Ovary (tissue), 9 donors: ENCODE measurements around the gene CACNA1A. TPM values are rescaled to one million over a fixed set of nuclear protein-coding genes. Genes with fewer than 3 reads are reported as not detected.

Experiments used
- DNase-seq, 5 donors: peaks; one replicate each; pipeline ENCODE4 v3.0.0-alpha.2; 2019 to 2020
- H3K27ac ChIP-seq, 2 donors: fragments of 200-600 bp; one replicate each; pipeline versions ENCODE4 v1.5.1 to v1.8.0; 2019 to 2022
- H3K27me3 ChIP-seq: fragments of 200-600 bp; one replicate; pipeline ENCODE4 v1.8.0; 2022
- H3K36me3 ChIP-seq: fragments of 200-600 bp; sonication (generic); one replicate; pipeline ENCODE4 v1.5.1; 2019
- H3K4me1 ChIP-seq: one replicate; pipeline ENCODE4 v1.8.1; 2013; ENCODE audit warnings: mild to moderate bottlenecking, moderate library complexity; ENCODE audit not compliant: insufficient read depth
- H3K4me3 ChIP-seq: fragments of 200-600 bp; sonication (generic); one replicate; pipeline ENCODE4 v1.5.1; 2017
- H3K9me3 ChIP-seq, 2 donors: fragments of 200-600 bp in 1 of 2; sonication (generic) in 1 of 2; one replicate each; pipeline versions ENCODE4 v1.5.1 to v1.8.1; 2013 to 2019; ENCODE audit warnings: mild to moderate bottlenecking in 1 of 2, moderate library complexity in 1 of 2
- CTCF ChIP-seq, 3 donors: fragments of 450-650 bp in 2 of 3; fragments of 200-600 bp in 1 of 3; IDR thresholded peaks; one replicate each; pipeline versions ENCODE4 v1.5.1 to v1.8.0; 2016 to 2022; ENCODE audit warnings: antibody characterized with exemption in 3 of 3, mild to moderate bottlenecking in 1 of 3
- EP300 ChIP-seq: sonication (generic); formaldehyde crosslinking; IDR thresholded peaks from one replicate; pipeline ENCODE4 v1.6.1; 2017; ENCODE audit warnings: antibody characterized with exemption
- POLR2A ChIP-seq: fragments of 450-650 bp; IDR thresholded peaks from one replicate; pipeline ENCODE4 v1.6.1; 2017; ENCODE audit warnings: antibody characterized with exemption, mild to moderate bottlenecking, moderate library complexity
- WGBS, 3 donors: extraction: QIAGEN DNeasy Blood & Tissue Kit in 1 of 3; methylation state at CpG; one replicate each; pipeline versions ENCODE4 v1.1.5 to v1.1.7; 2013 to 2017; 5-methylcytosine and 5-hydroxymethylcytosine counted together
- intact Hi-C, 4 donors: fragments of 100-400 bp; cut with DNase I; formaldehyde crosslinking; loops; one replicate each; pipeline versions ENCODE4 v1.11.0 to v1.15.1; 2022 to 2023
- polyA plus RNA-seq, 2 donors: library from polyadenylated mRNA; stranded (reverse); fragments of 200-250 nt in 1 of 2; fragments of 350-450 nt in 1 of 2; fragmentation: Illumina TruSeq in 1 of 2; extraction: RNeasy Lipid Tissue Mini Kit (QIAGEN cat#74804) in 1 of 2; gene quantifications; one replicate each; pipeline ENCODE4 v1.2.3, GENCODE V29; 2013 to 2014
- total RNA-seq, 7 donors: library from RNA; depleted of rRNA in 2 of 7; stranded (reverse); fragments of >200 nt in 2 of 7; fragmentation: NEBNext Ultra II Directional in 3 of 7; extraction: Animal tissue kit (Norgen Biotek cat#: 25700) in 3 of 7; gene quantifications; one replicate each; pipeline versions ENCODE4 v1.1.0 to v1.2.4, GENCODE V29; 2016 to 2023
- donor health status: DM: no; HTN: no; CAD: no; lungs with moderate emphysema.
- donor health status: DM: no; HTN: no; CAD: no.
- donor health status: Bipolar disorder and iron deficiency.
- donor health status: DM: yes; HTN: yes; CAD: no.
- donor health status: DM: no; HTN: no; CAD: no.
- donor health status: DM: yes; HTN: yes; CAD: no.

The CACNA1A gene
- total and polyA plus RNA-seq, 9 donors: 0.60 to 3.3 (median 1.6) TPM

- TF ChIP-seq EP300 (no peak), CTCF (IDR thresholded peaks at IDR 0.05) (no peak)
- peak overlapping the region; percentile 71 to 73 for H3K27ac ChIP-seq
- WGBS, 3 donors: 77 to 81% (median 80%) methylated on average over 19 of the region's 19 CpGs
- intact Hi-C loops: loop anchor here in 1 of 4 donors (10.0 kb wide), 1 partner anchor 699 kb away; no protein-coding TSS in a partner anchor
- no peaks in the 10 kb centered on the region for H3K36me3 ChIP-seq
- H3K9me3 ChIP-seq: no peaks in the 10 kb centered on the region
- H3K4me3 ChIP-seq: no peak overlapping the region
- no peak for DNase-seq
- peaks cover 7% of the 10 kb centered on the region for H3K4me1 ChIP-seq
- no peaks in the 10 kb centered on the region for H3K27me3 ChIP-seq
Observed at GRCh38 chr19:13165162-13165997, 340.9 kb downstream of the CACNA1A start.

DNA sequence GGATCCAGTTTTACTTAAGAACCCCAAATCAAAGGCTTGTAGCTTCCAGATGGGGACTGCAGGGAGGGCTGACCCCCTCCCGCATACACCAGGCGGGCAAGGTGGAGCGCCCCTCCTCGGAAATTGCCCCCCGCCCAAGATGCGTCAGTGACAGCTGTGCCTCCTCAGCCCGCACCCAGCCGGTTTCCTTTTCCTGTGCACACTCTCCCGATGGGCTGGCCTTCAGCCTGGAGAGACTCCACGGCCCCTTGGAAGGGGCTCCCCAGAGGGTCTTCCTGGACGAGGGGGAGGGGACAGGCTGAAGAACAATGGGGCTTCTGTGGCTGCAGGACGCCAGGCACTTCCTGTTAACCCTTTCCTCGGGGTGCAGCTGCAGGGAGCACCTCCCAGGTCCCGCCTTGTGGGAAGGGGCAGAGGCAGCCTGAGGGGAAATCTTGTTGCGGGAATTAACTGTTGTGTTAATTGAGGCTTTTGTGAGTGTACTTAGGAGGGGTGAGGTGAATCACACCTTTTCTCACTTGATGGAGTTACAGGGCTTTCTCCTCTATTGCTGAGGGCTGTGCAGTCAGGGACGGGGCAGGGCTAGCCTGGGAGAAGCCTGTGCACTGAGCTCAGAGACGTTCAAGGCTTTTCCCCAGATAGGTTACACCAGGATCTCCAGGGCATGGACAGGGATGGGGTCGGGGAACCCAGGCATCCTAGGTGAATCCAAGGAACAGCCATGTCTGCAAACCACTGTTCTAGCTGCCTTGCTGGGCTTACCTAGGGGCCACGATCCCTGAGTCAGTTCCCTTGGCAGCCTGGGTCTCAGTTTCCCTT is 341.7 kb downstream of the CACNA1A start:
- no peak for TF ChIP-seq EP300
- no peak for TF ChIP-seq POLR2A
- TF ChIP-seq CTCF (IDR thresholded peaks at IDR 0.05): no peak
- Histone ChIP-seq H3K9me3 (no peaks in the 10 kb centered on the region), H3K4me1 (peaks cover 7% of the 10 kb centered on the region), H3K27me3 (no peaks in the 10 kb centered on the region), H3K4me3 (peak overlapping the region; percentile 7), H3K27ac (peak overlapping the region; percentile 71 to 73), H3K36me3 (no peaks in the 10 kb centered on the region)
- intact Hi-C loops: loop anchor here in 1 of 4 donors (10.0 kb wide), 1 partner anchor 700 kb away; no protein-coding TSS in a partner anchor
- 14 to 24% (median 18%) methylated on average over 17 to 19 of the region's 19 CpGs for WGBS, 3 donors
- peak; percentile 50 to 76 (median 69) for DNase-seq

GRCh38 chr19:13163609-13164342 is 342.5 kb downstream of the CACNA1A start:
- Histone ChIP-seq H3K9me3 (no peaks in the 10 kb centered on the region), H3K27ac (peak overlapping the region; percentile 71 to 73), H3K36me3 (no peaks in the 10 kb centered on the region), H3K27me3 (no peaks in the 10 kb centered on the region), H3K4me3 (peak overlapping the region; percentile 41), H3K4me1 (peaks cover 7% of the 10 kb centered on the region)
- DNase-seq: peak; percentile 78 to 84 (median 83)
- intact Hi-C loops: loop anchor here in 1 of 4 donors (10.0 kb wide), 1 partner anchor 701 kb away; no protein-coding TSS in a partner anchor
- peak; percentile 8 for TF ChIP-seq EP300
- no peak for TF ChIP-seq POLR2A
- TF ChIP-seq CTCF (IDR thresholded peaks at IDR 0.05): no peak
- 5 to 9% (median 7%) methylated on average over 19 to 20 of the region's 20 CpGs for WGBS, 3 donors
